Measurements from ENCODE around the gene UBXN6. TPM values are rescaled to one million over a fixed set of nuclear protein-coding genes. Genes with fewer than 3 reads are reported as not detected.
A peak's percentile ranks its signal among the peaks of the same experiment; 100 is the strongest.

UBXN6 gene
- total RNA-seq, 2 experiments from 2014 or later, result 41.0 to 45.8 TPM

DNA sequence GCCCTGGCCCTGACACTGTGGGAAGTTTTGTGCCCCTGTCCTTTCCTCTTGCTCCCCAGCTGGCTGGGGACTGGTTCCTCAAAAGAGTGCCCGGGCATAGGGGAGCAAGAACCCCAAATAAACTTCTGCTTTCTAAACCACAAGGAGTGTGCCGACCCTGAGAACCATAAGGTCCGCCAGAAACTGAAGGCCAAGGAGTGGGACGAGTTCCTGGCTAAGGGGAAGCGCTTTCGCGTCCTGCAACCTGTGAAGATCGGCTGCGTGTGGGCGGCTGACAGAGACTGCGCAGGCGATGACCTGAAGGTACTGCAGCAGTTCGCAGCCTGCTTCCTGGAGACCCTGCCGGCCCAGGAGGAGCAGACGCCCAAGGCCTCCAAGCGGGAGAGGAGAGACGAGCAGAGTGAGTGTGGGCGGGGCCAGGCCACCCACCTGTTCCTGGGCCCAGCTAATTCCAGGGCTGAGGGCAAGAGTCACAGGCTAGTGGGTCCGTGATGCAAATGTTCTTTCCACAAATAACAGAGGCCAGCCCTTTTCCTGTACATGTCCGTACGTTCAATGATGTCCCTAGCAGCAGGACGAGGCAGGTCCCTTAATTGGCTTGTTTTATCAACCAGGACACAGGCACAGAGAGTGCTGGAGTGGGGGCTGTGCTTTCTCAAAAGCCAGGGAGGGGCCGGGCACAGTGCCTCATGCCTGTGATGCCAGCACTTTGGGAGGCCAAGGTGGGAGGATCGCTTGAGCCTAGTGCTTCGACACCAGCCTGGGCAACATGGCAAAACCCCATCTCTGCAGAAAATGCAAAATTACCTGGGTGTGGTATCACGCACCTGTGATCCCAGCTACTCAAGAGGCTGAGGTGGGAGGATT, 25.6 kb downstream of the UBXN6 start:
- H3K27me3 Mint-ChIP-seq, result no peaks in the 10 kb centered on the region
- H3K9me3 Mint-ChIP-seq (ENCODE audit: low read depth), result no peaks in the 10 kb centered on the region
- no peak for DNase-seq
- CTCF ChIA-PET, result no interaction called here
- no peak overlapping the region for H3K27ac Mint-ChIP-seq
- no peak overlapping the region for H3K4me3 Mint-ChIP-seq
- H3K36me3 Mint-ChIP-seq, result peaks cover 54% of the 10 kb centered on the region
- no peak for ATAC-seq
- no peaks in the 10 kb centered on the region for H3K4me1 Mint-ChIP-seq

DNA sequence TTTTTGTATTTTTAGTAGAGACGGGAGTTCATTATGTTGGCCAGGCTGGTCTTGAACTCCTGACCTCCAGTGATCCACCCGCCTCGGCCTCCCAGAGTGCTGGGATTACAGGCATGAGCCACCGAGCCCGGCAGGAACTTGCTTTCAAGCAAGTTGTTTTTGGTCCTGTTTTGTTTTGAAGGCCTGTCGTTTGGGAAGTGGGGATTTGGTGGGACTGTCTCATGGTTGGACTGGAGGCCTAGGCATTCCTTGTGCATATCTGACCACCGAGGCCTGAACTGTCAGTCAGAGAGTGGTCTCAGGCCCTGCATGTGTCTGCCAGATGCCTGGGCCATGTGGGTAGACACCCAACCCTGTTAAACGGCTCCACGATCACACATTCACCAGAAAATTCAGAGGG, 26.3 kb downstream of the UBXN6 start:
- DNase-seq, result no peak
- H3K9me3 Mint-ChIP-seq (ENCODE audit: low read depth), result no peaks in the 10 kb centered on the region
- H3K4me3 Mint-ChIP-seq, result no peak overlapping the region
- H3K27ac Mint-ChIP-seq, result no peak overlapping the region
- CTCF ChIA-PET, result no interaction called here
- no peaks in the 10 kb centered on the region for H3K4me1 Mint-ChIP-seq
- no peak for ATAC-seq
- H3K36me3 Mint-ChIP-seq, result peaks cover 54% of the 10 kb centered on the region
- no peaks in the 10 kb centered on the region for H3K27me3 Mint-ChIP-seq

DNA sequence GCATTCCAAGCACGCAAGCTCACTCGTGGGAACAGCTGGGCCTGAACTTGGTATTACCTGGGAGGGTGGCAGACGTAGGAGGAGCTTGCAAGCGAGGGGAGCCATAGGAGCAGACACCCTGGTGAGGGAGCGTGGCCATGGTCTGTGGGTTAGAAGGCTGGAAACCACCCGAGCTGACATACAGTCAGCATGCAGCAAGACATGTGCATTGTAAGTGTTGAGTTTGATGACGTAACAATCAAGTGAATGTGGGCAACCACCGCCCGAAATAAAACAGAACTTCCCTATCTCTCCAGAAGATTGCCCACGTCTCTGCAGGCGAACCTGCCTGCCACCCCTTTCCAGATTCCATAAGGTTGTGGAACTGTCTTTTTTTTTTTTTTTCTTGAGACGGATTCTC, 26.8 kb downstream of the UBXN6 start:
- ATAC-seq (no peak), DNase-seq (no peak)
- Mint-ChIP-seq H3K4me1 (no peaks in the 10 kb centered on the region), H3K27me3 (no peaks in the 10 kb centered on the region), H3K36me3 (peaks cover 57% of the 10 kb centered on the region), H3K4me3 (no peak overlapping the region), H3K27ac (no peak overlapping the region), H3K9me3 (ENCODE audit: low read depth) (no peaks in the 10 kb centered on the region)
- CTCF ChIA-PET, result no interaction called here

DNA sequence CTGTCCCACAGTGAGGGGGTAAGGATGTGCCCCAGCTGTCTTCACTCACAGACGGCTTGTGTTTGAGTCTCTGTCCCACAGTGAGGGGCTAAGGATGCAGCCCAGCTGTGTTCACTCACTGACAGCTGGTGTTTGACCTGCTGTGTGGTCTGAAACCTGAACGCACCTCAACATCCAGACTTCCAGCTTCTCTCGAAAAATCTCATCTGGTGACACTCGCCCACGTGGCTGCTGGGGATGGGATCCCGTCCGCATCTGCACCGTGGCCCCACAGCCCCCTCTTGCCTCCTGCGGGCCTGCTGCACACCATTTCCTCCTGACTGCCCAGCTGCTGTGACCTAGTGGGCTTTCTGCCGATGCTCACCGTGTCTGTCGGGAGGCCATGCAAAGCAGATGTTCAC, 27.8 kb downstream of the UBXN6 start:
- Mint-ChIP-seq H3K4me3 (no peak overlapping the region), H3K4me1 (no peaks in the 10 kb centered on the region), H3K9me3 (ENCODE audit: low read depth) (no peaks in the 10 kb centered on the region), H3K27me3 (no peaks in the 10 kb centered on the region), H3K36me3 (peaks cover 58% of the 10 kb centered on the region), H3K27ac (no peak overlapping the region)
- CTCF ChIA-PET, result no interaction called here
- ATAC-seq (no peak), DNase-seq (no peak)

DNA sequence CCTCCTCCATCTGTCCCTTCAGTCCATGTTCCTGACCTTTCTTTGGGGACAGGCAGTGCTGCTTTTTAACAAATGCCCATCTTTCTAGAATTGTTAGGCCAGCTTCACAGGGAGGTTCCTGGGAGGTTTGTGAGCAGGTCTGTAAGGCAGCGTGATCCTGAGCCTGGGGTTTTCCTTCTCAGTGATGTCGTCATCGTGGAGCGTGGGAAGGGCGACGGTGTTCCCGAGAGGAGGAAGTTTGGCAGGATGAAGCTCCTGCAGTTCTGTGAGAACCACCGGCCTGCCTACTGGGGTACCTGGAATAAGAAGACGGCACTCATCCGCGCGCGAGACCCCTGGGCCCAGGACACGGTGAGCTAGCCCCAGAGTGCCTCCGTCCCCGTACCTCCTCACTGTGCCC, 28.3 kb downstream of the UBXN6 start:
- Mint-ChIP-seq H3K9me3 (ENCODE audit: low read depth) (no peaks in the 10 kb centered on the region), H3K4me1 (no peaks in the 10 kb centered on the region), H3K36me3 (peaks cover 54% of the 10 kb centered on the region), H3K4me3 (no peak overlapping the region), H3K27me3 (no peaks in the 10 kb centered on the region), H3K27ac (no peak overlapping the region)
- ATAC-seq (no peak), DNase-seq (no peak)
- CTCF ChIA-PET, result no interaction called here

DNA sequence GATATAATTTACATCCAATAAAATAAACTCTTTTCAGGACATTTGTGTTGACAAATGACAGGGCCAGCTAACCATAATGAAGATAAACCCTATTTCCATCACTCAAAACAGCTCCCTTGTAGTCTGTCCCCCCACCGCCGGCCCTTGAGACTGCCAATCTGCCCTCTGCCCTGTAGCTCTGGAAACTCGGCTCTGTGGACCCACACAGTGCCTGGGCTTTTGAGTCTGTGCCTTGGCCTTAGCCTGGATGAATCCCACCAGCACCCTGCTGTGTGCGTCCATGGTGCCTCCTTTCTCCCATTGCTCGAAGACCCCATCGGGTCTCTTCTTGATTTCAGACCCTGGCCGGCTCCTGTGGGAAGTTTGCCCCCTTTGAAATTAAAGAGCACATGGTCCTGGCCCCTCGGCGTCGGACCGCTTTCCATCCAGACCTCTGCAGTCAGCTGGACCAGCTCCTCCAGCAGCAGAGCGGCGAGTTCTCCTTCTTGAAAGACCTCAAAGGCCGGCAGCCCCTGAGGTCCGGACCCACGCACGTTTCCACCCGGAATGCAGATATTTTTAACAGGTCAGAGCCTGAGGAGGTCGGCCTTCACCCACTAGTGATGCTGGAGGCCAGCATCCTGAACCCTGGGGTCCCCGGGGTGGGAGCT, 29.1 kb downstream of the UBXN6 start:
- Mint-ChIP-seq H3K4me3 (no peak overlapping the region), H3K4me1 (peaks cover 5% of the 10 kb centered on the region), H3K9me3 (ENCODE audit: low read depth) (no peaks in the 10 kb centered on the region), H3K27ac (no peak overlapping the region), H3K27me3 (no peaks in the 10 kb centered on the region), H3K36me3 (peaks cover 58% of the 10 kb centered on the region)
- no peak for DNase-seq
- CTCF ChIA-PET, result no interaction called here
- ATAC-seq, result no peak

DNA sequence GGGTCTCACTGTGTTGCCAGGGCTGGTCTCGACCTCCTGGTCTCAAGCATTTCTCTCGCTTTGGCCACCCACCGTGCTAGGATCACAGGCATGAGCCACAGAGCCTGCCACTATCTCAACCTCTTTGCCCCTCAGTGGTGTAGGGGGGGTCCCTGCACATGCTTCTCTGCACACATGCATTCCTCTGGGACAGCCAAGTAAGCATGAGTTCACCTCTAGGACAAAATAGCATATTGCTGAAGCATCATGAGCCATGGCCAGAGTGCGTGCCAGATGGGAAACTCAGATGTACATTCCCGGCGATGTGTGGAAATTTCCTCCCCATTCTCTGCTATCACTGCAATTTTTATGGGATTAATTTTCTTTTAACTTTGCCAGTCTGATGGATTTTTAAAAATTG, 32.1 kb downstream of the UBXN6 start:
- H3K27me3 Mint-ChIP-seq, result no peaks in the 10 kb centered on the region
- CTCF ChIA-PET, result no interaction called here
- H3K4me3 Mint-ChIP-seq, result no peak overlapping the region
- peaks cover 11% of the 10 kb centered on the region for H3K4me1 Mint-ChIP-seq
- no peaks in the 10 kb centered on the region for H3K9me3 Mint-ChIP-seq (ENCODE audit: low read depth)
- no peak for ATAC-seq
- no peak for DNase-seq
- H3K27ac Mint-ChIP-seq, result no peak overlapping the region
- peaks cover 46% of the 10 kb centered on the region for H3K36me3 Mint-ChIP-seq

DNA sequence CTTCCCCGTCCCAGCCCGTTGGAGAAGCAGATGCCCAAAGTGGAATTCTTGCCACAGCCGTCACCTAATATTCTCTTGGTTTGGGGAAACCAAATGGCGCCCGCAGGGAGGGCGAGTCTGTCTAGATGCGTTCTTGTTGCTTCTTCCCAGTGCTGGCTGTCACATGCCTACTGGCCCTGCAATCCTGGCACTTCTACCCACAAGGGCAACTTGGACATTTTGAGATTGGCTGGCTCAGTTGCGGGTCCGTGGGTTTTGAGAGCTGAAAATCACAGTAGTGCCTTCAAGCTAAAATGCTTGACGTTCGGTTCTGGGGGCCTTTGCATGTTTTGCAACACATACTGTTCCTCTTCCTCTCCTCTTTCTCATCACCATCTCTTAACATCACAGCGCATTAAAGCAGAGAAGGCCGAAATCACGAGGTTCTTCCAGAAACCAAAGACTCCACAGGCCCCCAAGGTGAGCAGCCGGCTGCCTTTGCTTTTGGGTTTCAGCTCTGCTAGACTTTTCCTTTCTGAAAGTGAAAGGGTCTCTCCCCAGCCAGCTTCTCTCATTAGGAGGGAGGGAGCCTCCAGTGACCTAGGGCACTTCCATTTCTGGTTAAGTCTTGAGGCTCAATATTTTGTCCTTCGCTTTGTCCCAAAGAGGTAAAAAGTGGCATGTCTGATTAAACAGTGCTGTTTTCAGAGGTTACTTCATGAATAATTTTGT, 34.0 kb downstream of the UBXN6 start:
- Mint-ChIP-seq H3K27ac (no peak overlapping the region), H3K27me3 (no peaks in the 10 kb centered on the region), H3K4me3 (no peak overlapping the region), H3K4me1 (peaks cover 11% of the 10 kb centered on the region), H3K9me3 (ENCODE audit: low read depth) (no peaks in the 10 kb centered on the region), H3K36me3 (peaks cover 35% of the 10 kb centered on the region)
- DNase-seq (no peak), ATAC-seq (no peak)
- CTCF ChIA-PET, result interaction anchor here (0.6 kb wide), 1 partner anchor 138 kb away, joined by 4 read pairs; no protein-coding TSS in a partner anchor

DNA sequence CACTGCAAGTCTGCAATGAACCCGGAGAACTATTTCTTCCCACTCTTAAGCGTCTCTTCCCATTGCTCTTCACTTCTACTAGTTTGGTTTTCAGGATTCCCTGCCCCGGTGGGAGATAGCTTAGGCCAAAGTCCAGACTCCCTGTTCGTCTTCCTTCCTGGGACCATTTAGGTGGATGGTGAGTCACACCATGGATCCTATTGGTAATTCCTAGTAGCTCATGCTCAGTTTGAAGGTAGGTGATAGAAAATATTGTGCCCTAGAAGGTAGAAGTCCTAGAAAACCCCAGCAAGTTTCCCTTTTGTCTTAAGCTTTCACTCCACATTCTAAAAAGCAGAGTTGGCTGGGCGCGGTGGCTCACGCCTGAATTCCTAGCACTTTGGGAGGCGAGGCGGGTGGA, 41.3 kb downstream of the UBXN6 start:
- H3K36me3 Mint-ChIP-seq, result peaks cover 43% of the 10 kb centered on the region

DNA sequence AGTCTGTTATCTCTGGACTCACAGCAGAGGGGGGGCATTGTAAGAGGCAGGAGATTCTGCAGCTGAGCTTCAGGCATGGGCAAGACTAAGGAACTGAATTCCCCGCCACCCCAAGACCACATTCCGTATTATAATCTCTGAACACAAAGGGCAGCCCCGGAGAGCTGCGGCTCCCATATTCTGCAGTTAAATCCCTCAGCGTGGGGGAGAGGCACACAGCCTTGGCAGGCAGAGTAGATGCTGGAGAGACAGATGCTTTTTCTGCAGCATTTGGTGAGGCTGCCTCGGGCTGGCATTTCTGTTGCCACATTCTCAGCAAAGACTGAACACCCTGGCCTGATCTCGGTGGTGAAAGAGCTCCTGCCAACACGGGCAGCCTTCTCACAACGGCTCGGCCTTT, 42.2 kb downstream of the UBXN6 start:
- ATAC-seq, result no peak
- H3K4me1 Mint-ChIP-seq, result peaks cover 6% of the 10 kb centered on the region

More for the DNA sequence above, 41.3 kb downstream of the UBXN6 start:
- H3K27me3 Mint-ChIP-seq, result no peaks in the 10 kb centered on the region
- H3K9me3 Mint-ChIP-seq (ENCODE audit: low read depth), result no peaks in the 10 kb centered on the region
- H3K4me1 Mint-ChIP-seq, result peaks cover 6% of the 10 kb centered on the region
- no peak overlapping the region for H3K4me3 Mint-ChIP-seq
- DNase-seq, result no peak
- H3K27ac Mint-ChIP-seq, result no peak overlapping the region
- ATAC-seq, result no peak
- CTCF ChIA-PET, result interaction anchor here (0.9 to 1.4 kb wide), 2 partner anchors 16 to 149 kb away, joined by 3 read pairs; partner anchors contain the start of gene SH3GL1

DNA sequence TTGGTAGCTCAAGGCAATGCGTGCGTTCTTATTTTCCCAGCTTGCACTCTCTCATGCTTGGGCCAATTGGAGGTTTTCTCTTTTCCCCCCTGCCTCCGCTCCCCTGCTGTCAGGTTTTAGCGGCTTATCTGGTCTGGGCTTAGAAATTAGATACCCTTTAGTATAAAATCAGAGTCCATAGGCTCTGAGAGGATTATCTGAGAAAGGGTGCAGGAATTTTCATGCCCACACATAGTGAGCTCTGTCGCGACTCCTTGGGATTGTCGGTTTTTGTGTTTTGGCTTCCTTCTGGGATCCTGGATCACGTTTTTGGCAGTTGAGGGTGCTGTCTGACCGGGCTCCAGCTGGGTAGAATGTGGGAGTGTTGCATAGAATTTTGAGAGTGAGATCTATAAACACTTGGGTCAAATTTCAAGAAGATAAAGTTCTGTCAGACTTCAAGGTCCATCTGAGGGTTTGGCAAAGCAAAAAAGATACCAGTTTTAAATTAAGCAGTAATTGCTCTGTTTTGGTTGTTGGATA, 42.7 kb downstream of the UBXN6 start:
- Mint-ChIP-seq H3K4me3 (no peak overlapping the region), H3K27me3 (no peaks in the 10 kb centered on the region), H3K36me3 (peaks cover 44% of the 10 kb centered on the region), H3K27ac (no peak overlapping the region), H3K4me1 (peaks cover 6% of the 10 kb centered on the region), H3K9me3 (ENCODE audit: low read depth) (no peaks in the 10 kb centered on the region)
- DNase-seq (no peak), ATAC-seq (no peak)
- CTCF ChIA-PET, result interaction anchor here (0.8 kb wide), 1 partner anchor 110 kb away, joined by 4 read pairs; no protein-coding TSS in a partner anchor

More for the DNA sequence above, 42.2 kb downstream of the UBXN6 start:
- Mint-ChIP-seq H3K27ac (no peak overlapping the region), H3K9me3 (ENCODE audit: low read depth) (no peaks in the 10 kb centered on the region), H3K36me3 (peaks cover 43% of the 10 kb centered on the region), H3K27me3 (no peaks in the 10 kb centered on the region), H3K4me3 (no peak overlapping the region)
- CTCF ChIA-PET, result interaction anchor here (0.9 to 1.4 kb wide), 2 partner anchors 15 to 148 kb away, joined by 3 read pairs; partner anchors contain the start of gene SH3GL1
- no peak for DNase-seq

DNA sequence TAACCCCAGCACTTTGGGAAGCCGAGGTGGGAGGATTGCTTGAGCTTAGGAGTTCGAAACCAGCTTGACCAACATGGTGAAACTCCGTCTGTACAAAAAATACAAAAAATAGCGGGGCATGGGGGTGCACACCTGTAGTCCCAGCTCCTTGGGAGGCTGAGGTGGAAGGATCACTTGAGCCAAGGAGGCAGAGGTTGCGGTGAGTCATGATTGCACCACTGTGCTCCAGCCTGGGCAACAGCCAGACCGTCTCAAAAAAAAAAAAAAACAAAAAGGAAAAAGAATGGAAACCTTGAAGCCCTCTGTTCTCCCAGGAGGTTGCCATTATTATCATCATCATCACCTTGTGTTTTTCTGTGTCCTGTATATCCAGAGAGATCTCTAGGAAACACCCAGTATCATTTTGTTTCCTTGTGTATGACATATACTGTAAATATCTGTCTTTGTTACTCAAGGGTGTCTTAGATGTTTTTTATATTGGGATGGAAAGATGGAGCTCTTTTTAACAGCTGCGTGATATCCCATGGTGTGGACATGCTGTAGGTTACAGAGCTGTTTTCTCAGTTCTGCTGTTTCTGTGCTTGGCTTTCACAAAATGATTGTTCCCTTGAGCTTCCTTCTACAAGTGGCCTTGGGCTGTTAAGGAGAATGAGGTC, 43.3 kb downstream of the UBXN6 start:
- CTCF ChIA-PET, result interaction anchor here (0.8 kb wide), 1 partner anchor 111 kb away, joined by 4 read pairs; no protein-coding TSS in a partner anchor
- Mint-ChIP-seq H3K36me3 (peaks cover 48% of the 10 kb centered on the region), H3K4me1 (peaks cover 6% of the 10 kb centered on the region), H3K4me3 (no peak overlapping the region), H3K9me3 (ENCODE audit: low read depth) (no peaks in the 10 kb centered on the region), H3K27me3 (no peaks in the 10 kb centered on the region), H3K27ac (peak overlapping the region; percentile 7)
- DNase-seq (no peak), ATAC-seq (no peak)

DNA sequence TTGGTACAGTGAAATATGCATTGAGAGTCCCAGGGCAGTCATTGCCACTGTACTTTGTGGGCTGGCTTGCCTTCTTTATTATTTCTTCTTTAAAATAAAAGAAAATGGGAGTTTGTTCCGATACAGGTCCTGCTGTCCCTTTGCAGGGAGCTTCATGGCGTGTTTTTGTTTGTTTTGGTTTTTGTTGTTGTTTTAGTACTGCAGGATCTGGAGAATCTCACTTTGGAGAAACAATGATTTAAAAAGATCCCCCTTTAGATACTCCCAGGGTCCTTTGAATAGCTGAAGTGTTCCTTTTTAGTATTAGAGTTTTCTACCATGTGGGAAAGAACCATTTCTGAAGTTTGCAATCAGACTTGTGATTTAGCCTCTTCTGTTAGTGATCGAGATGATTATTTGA, 44.0 kb downstream of the UBXN6 start:
- CTCF ChIA-PET, result no interaction called here

More for the DNA sequence above, 44.0 kb downstream of the UBXN6 start:
- DNase-seq, result no peak
- Mint-ChIP-seq H3K27me3 (no peaks in the 10 kb centered on the region), H3K36me3 (peaks cover 53% of the 10 kb centered on the region), H3K27ac (no peak overlapping the region), H3K9me3 (ENCODE audit: low read depth) (no peaks in the 10 kb centered on the region), H3K4me3 (no peak overlapping the region), H3K4me1 (peaks cover 6% of the 10 kb centered on the region)
- no peak for ATAC-seq

Data from activated CD8-positive, alpha-beta memory T cell treated with anti-CD3 and anti-CD28 coated beads, Interleukin-2, amount 10 ng/mL, durations not matched to agents 7 days and 5 days (primary cell).